GM23338 (cell line): ENCODE measurements around the gene ABCC1. TPM values are rescaled to one million over a fixed set of nuclear protein-coding genes. Genes with fewer than 3 reads are reported as not detected.

Experiments used
- ATAC-seq: fragments of 200-7000 bp; cut with Tn5 transposase; 3 replicates; pipeline ENCODE4 v1.9.1; 2020
- DNase-seq: peaks from one replicate; pipeline ENCODE4 v3.0.0-alpha.2; 2015; ENCODE audit warnings: low spot score
- H2AFZ ChIP-seq: fragments of 200-600 bp; sonication (generic); 2 replicates; pipeline ENCODE4 v1.8.0; 2016; ENCODE audit warnings: antibody characterized with exemption, mild to moderate bottlenecking, moderate library complexity
- H3F3A ChIP-seq: fragments of 200-600 bp; sonication (generic); replicated peaks from 2 replicates; pipeline ENCODE4 v1.8.0; 2017; ENCODE audit warnings: antibody characterized with exemption, mixed run types, low read depth
- H3K27ac ChIP-seq: fragments of 200-600 bp; sonication (generic); 2 replicates; pipeline ENCODE4 v1.6.1; 2016; ENCODE audit warnings: low read depth
- H3K27me3 ChIP-seq: fragments of 200-600 bp; sonication (generic); 2 replicates; pipeline ENCODE4 v1.8.0; 2016; ENCODE audit warnings: mild to moderate bottlenecking, mixed run types, moderate library complexity; ENCODE audit not compliant: insufficient read depth
- H3K36me3 ChIP-seq: fragments of 200-600 bp; sonication (generic); 2 replicates; pipeline ENCODE4 v1.8.0; 2016; ENCODE audit warnings: mild to moderate bottlenecking; ENCODE audit not compliant: insufficient read depth
- H3K4me1 ChIP-seq: fragments of 200-600 bp; sonication (generic); 2 replicates; pipeline ENCODE4 v1.8.0; 2016; ENCODE audit warnings: mild to moderate bottlenecking, moderate library complexity; ENCODE audit not compliant: insufficient read depth
- H3K4me2 ChIP-seq: fragments of 200-600 bp; sonication (generic); 2 replicates; pipeline ENCODE4 v1.7.1; 2017; ENCODE audit warnings: mixed run types
- H3K4me3 ChIP-seq: fragments of 200-600 bp; sonication (generic); 2 replicates; pipeline ENCODE4 v1.6.1; 2016; ENCODE audit warnings: mixed run types
- H3K79me2 ChIP-seq: fragments of 200-600 bp; sonication (generic); replicated peaks from 2 replicates; pipeline ENCODE4 v1.8.0; 2017; ENCODE audit warnings: mild to moderate bottlenecking; ENCODE audit not compliant: insufficient read depth
- H3K9me2 ChIP-seq: fragments of 200-600 bp; sonication (generic); 2 replicates; pipeline ENCODE4 v1.8.0; 2017; ENCODE audit not compliant: insufficient read depth
- H4K20me1 ChIP-seq: fragments of 200-600 bp; sonication (generic); replicated peaks from 2 replicates; pipeline ENCODE4 v1.8.0; 2017; ENCODE audit warnings: mild to moderate bottlenecking; ENCODE audit not compliant: insufficient read depth
- H3K27ac Mint-ChIP-seq: 2 replicates; pipeline ENCODE4 v1.8.0; 2020; ENCODE audit warnings: inconsistent platforms, mild to moderate bottlenecking, moderate library complexity, mixed read lengths
- H3K27me3 Mint-ChIP-seq: 3 replicates; pipeline ENCODE4 v1.8.0; 2022; ENCODE audit warnings: low read depth, mild to moderate bottlenecking, moderate library complexity, mixed read lengths, inconsistent platforms; ENCODE audit not compliant: insufficient read depth, poor library complexity
- H3K36me3 Mint-ChIP-seq: 3 replicates; pipeline ENCODE4 v1.8.0; 2021; ENCODE audit warnings: low read depth, mild to moderate bottlenecking, inconsistent platforms, moderate library complexity, mixed read lengths
- H3K4me1 Mint-ChIP-seq: 3 replicates; pipeline ENCODE4 v1.8.0; 2020; ENCODE audit warnings: mild to moderate bottlenecking, inconsistent platforms, mixed read lengths
- H3K4me3 Mint-ChIP-seq: 3 replicates; pipeline ENCODE4 v1.8.0; 2021; ENCODE audit warnings: moderate library complexity, mild to moderate bottlenecking, inconsistent platforms, mixed read lengths
- H3K9me3 Mint-ChIP-seq: 3 replicates; pipeline ENCODE4 v1.8.0; 2020; ENCODE audit warnings: moderate library complexity, mild to moderate bottlenecking, inconsistent platforms, mixed read lengths
- CREB1 ChIP-seq: fragments of 250-450 bp; sonication (Bioruptor Pico); IDR thresholded peaks from 2 replicates; pipeline ENCODE4 v1.5.0; 2020; ENCODE audit warnings: low read depth, mild to moderate bottlenecking, moderate library complexity
- EZH2 ChIP-seq: fragments of 200-600 bp; sonication (generic); IDR thresholded peaks from one replicate; pipeline ENCODE4 v1.8.0; 2017; ENCODE audit warnings: antibody characterized with exemption, mild to moderate bottlenecking, low read depth; ENCODE audit not compliant: unreplicated experiment
- EZH2phosphoT487 ChIP-seq: fragments of 200-600 bp; sonication (generic); IDR thresholded peaks from one replicate; pipeline ENCODE4 v1.8.1; 2018; ENCODE audit warnings: antibody characterized with exemption; ENCODE audit not compliant: unreplicated experiment
- JUNB ChIP-seq: IDR thresholded peaks from one replicate; pipeline ENCODE4 v1.6.1; 2016; ENCODE audit warnings: antibody characterized with exemption; ENCODE audit not compliant: unreplicated experiment
- NANOG ChIP-seq: IDR thresholded peaks from 2 replicates; pipeline ENCODE4 v1.6.1; 2016; ENCODE audit warnings: antibody characterized with exemption, borderline replicate concordance
- POLR2AphosphoS5 ChIP-seq: IDR thresholded peaks from 2 replicates; pipeline ENCODE4 v1.6.1; 2016; ENCODE audit warnings: antibody characterized with exemption, low read depth
- STAT1 ChIP-seq: IDR thresholded peaks from one replicate; pipeline ENCODE4 v1.6.1; 2016; ENCODE audit warnings: antibody characterized with exemption; ENCODE audit not compliant: unreplicated experiment
- ZNF114 ChIP-seq: fragments of 250-450 bp; sonication (Bioruptor Pico); IDR thresholded peaks from 2 replicates; pipeline ENCODE4 v1.5.0; 2020; ENCODE audit warnings: mild to moderate bottlenecking, moderate library complexity
- ZNF331 ChIP-seq: fragments of 250-450 bp; sonication (Bioruptor Pico); IDR thresholded peaks from 2 replicates; pipeline ENCODE4 v1.5.0; 2020; ENCODE audit warnings: low read depth, mild to moderate bottlenecking, moderate library complexity
- polyA plus RNA-seq: library from polyadenylated mRNA; unstranded; fragments of >200 nt; fragmentation: Nextera tagmentation; extraction: Ambion mirVana; gene quantifications from 2 replicates; pipeline ENCODE4 v1.2.1, GENCODE V29; 2016
- total RNA-seq: library from RNA; depleted of rRNA; stranded (reverse); fragments of >200 nt; shearing (Covaris generic); gene quantifications from 2 replicates; pipeline ENCODE4 v1.2.3, GENCODE V29; 2014
- TF ChIP-seq, protein P1 (sequence below): IDR thresholded peaks from 2 replicates; pipeline ENCODE4 v1.6.1; 2016; ENCODE audit warnings: antibody characterized with exemption
- TF ChIP-seq, protein P2 (sequence below): IDR thresholded peaks from one replicate; pipeline ENCODE4 v1.6.1; 2018; ENCODE audit warnings: antibody characterized with exemption; ENCODE audit not compliant: unreplicated experiment
- TF ChIP-seq, protein P3 (sequence below), 2 experiments: fragments of 200-600 bp in 1 of 2; sonication (generic) in 1 of 2; conservative IDR thresholded peaks; 2 replicates each; pipeline versions ENCODE4 v1.5.1 to v1.6.1; 2016 to 2017; ENCODE audit warnings: antibody characterized with exemption in 2 of 2, low read depth in 2 of 2, mild to moderate bottlenecking in 2 of 2, moderate library complexity in 1 of 2

Gene ABCC1
- total and polyA plus RNA-seq, 2 experiments from 2014 or later = 11.0 to 46.6 TPM

DNA sequence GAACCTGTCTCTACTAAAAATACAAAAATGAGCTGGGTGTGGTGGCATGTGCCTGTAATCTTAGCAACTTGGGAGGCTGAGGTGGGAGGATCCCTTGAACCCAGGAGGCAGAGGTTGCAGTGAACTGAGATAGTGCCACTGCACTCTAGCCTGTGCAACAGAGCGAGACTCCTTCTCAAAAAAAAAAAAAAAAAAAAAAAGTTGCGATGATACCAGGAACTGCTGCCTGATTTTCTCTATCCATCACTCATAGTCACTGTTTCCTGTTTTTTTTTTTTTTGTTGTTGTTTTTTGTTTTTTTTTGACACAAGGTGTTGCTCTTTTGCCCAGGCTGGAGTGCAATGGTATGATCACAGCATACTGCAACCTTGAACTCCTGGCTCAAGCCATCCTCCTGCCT lies 59.2 kb downstream of the ABCC1 start (continued):
- no peak for TF ChIP-seq JUNB
- no peak for TF ChIP-seq NANOG
- TF ChIP-seq, protein P1, sequence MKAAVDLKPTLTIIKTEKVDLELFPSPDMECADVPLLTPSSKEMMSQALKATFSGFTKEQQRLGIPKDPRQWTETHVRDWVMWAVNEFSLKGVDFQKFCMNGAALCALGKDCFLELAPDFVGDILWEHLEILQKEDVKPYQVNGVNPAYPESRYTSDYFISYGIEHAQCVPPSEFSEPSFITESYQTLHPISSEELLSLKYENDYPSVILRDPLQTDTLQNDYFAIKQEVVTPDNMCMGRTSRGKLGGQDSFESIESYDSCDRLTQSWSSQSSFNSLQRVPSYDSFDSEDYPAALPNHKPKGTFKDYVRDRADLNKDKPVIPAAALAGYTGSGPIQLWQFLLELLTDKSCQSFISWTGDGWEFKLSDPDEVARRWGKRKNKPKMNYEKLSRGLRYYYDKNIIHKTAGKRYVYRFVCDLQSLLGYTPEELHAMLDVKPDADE = no peak
- TF ChIP-seq STAT1 = no peak
- TF ChIP-seq CREB1 = no peak
- TF ChIP-seq ZNF331 (CRISPR knock-in tag) = no peak

DNA sequence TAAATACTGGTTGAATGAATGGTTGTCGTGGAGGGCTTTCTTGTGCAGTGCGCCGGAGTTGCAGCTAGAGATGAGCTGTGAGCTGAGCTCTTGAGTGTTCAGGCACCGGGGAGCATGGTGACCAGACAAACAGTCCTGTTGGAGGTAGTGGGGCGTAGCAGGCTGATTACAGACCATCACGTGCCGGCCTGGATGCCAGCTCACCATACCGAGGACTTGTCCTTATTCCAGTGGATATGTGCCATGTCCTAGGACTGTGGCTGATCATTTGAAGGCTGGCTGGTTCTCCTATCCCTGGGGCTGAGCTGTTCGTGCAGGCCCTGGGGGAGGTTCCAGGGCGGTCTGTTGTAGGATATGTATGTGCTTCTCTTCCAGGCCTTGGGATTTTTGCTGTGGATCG lies 60.0 kb downstream of the ABCC1 start:
- H3K4me3 Mint-ChIP-seq = no peak overlapping the region
- Histone ChIP-seq H3F3A (no peaks in the 10 kb centered on the region), H3K27me3 (no peaks in the 10 kb centered on the region), H2AFZ (no peak overlapping the region), H3K79me2 (peaks cover 25% of the 10 kb centered on the region), H3K9me2 (no peaks in the 10 kb centered on the region), H3K4me1 (no peaks in the 10 kb centered on the region), H3K27ac (no peak overlapping the region), H4K20me1 (peaks cover 13% of the 10 kb centered on the region), H3K36me3 (peaks cover 5% of the 10 kb centered on the region; the same call in 1 of the 2 replicates), H3K4me2 (no peak overlapping the region), H3K4me3 (no peak overlapping the region)
- H3K27ac Mint-ChIP-seq = no peak overlapping the region
- DNase-seq (no peak), ATAC-seq (no peak)
- H3K4me1 Mint-ChIP-seq = no peaks in the 10 kb centered on the region
- peaks cover 33% of the 10 kb centered on the region for H3K36me3 Mint-ChIP-seq
- TF ChIP-seq POLR2AphosphoS5 (no peak), EZH2 (no peak), STAT1 (no peak), JUNB (no peak), NANOG (no peak), EZH2phosphoT487 (no peak), ZNF114 (CRISPR knock-in tag) (no peak)
- TF ChIP-seq, protein P2, sequence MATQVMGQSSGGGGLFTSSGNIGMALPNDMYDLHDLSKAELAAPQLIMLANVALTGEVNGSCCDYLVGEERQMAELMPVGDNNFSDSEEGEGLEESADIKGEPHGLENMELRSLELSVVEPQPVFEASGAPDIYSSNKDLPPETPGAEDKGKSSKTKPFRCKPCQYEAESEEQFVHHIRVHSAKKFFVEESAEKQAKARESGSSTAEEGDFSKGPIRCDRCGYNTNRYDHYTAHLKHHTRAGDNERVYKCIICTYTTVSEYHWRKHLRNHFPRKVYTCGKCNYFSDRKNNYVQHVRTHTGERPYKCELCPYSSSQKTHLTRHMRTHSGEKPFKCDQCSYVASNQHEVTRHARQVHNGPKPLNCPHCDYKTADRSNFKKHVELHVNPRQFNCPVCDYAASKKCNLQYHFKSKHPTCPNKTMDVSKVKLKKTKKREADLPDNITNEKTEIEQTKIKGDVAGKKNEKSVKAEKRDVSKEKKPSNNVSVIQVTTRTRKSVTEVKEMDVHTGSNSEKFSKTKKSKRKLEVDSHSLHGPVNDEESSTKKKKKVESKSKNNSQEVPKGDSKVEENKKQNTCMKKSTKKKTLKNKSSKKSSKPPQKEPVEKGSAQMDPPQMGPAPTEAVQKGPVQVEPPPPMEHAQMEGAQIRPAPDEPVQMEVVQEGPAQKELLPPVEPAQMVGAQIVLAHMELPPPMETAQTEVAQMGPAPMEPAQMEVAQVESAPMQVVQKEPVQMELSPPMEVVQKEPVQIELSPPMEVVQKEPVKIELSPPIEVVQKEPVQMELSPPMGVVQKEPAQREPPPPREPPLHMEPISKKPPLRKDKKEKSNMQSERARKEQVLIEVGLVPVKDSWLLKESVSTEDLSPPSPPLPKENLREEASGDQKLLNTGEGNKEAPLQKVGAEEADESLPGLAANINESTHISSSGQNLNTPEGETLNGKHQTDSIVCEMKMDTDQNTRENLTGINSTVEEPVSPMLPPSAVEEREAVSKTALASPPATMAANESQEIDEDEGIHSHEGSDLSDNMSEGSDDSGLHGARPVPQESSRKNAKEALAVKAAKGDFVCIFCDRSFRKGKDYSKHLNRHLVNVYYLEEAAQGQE = no peak
- TF ChIP-seq, protein P3, sequence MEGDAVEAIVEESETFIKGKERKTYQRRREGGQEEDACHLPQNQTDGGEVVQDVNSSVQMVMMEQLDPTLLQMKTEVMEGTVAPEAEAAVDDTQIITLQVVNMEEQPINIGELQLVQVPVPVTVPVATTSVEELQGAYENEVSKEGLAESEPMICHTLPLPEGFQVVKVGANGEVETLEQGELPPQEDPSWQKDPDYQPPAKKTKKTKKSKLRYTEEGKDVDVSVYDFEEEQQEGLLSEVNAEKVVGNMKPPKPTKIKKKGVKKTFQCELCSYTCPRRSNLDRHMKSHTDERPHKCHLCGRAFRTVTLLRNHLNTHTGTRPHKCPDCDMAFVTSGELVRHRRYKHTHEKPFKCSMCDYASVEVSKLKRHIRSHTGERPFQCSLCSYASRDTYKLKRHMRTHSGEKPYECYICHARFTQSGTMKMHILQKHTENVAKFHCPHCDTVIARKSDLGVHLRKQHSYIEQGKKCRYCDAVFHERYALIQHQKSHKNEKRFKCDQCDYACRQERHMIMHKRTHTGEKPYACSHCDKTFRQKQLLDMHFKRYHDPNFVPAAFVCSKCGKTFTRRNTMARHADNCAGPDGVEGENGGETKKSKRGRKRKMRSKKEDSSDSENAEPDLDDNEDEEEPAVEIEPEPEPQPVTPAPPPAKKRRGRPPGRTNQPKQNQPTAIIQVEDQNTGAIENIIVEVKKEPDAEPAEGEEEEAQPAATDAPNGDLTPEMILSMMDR (conservative IDR thresholded peaks at IDR 0.05; ENCODE audit: low read depth in 2 of 2) = no peak
- H3K27me3 Mint-ChIP-seq = peaks cover 1% of the 10 kb centered on the region
- no peaks in the 10 kb centered on the region; the same call in 2 of the 3 replicates for H3K9me3 Mint-ChIP-seq
